GM18868 (cell line): ENCODE measurements around the gene CNTN4.
A peak's percentile ranks its signal among the peaks of the same experiment; 100 is the strongest.

ENCODE experiments used
- ATAC-seq: cut with Tn5 transposase; IDR thresholded peaks from one replicate; pipeline ENCODE4 v1.9.1; 2021; ENCODE audit warnings: mild to moderate bottlenecking, moderate library complexity; ENCODE audit not compliant: unreplicated experiment

CNTN4 gene

GRCh38 chr3:2250783-2251182 lies 152.1 kb downstream of the CNTN4 start:
- no peak for ATAC-seq

DNA sequence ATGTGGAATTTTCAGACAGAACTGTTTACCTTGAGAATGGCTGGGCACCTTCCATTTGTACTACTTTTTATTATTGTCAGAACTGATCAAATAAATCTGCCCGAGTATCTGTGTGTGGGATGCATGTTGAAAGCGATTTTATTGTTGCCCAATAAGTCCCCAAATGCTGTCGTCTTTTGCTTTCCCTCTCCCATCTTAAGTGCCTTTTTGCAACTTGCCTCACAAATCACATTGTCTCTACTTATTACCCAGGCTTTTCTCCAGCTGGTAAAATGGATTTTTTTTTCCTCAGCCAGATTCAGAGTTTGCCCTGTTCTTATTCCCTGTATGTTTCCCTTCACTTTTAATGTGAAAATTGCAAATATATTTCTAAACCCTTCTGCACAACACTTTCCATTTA lies 163.1 kb downstream of the CNTN4 start:
- ATAC-seq: no peak

DNA sequence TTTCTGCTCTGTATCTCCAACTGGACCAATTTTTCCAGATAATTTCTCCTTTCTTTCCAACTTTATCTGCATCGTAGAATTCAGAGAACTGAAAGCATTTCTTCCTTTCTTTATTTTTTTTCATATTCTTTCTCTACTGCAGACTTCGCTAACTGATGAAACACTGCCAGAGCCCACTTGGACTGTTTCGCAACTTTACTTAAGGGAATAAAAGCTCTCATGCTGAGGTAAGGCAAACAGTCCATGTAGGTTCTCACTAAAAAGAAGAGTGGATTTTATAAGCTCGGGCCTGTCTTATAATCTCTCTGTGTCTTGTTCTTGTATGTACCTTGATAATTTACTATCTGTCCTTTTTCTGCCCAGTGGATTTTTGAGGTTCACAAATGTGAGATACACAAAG lies 163.5 kb downstream of the CNTN4 start:
- ATAC-seq: no peak

- ATAC-seq: no peak
Measured at GRCh38 chr3:2266606-2267005, 167.9 kb downstream of the CNTN4 start.

DNA sequence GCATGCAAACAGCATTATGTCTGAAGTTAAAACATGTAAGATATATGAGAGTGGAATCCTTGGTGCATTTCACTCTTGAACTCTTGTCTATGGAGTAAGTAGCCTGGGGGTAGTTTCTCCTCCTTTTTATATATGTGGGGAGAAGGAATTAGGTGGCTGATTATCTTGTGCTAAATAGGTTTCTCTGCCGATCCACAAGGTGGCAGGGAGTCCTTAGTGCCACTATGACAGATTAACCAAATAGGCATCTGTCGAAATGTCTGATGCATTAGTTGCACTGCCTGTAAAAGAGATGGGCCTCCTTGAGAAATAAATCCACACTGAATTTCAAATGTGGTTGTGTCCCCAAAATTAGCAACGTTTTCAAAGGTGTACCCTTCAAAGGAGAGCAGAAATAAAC lies 170.1 kb downstream of the CNTN4 start:
- no peak for ATAC-seq

DNA sequence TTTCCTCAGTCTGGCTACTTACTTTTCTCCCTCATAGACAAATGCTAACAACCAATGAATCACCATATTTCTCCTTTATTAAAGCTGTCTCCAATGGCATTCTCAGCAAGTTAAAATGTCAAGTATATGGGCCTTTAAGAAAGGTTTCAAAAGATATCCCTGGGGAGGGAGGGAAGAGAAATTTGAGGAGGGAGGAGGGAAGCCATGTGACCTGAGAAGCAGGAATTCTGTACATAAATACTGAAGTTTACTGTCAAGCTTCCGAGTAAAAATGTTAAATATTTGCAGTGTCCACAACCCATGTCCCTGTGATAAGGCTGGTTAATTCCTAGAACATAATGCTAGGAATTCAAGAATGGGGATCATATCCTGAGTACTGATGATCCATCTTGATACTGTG lies 175.9 kb downstream of the CNTN4 start:
- no peak for ATAC-seq

DNA sequence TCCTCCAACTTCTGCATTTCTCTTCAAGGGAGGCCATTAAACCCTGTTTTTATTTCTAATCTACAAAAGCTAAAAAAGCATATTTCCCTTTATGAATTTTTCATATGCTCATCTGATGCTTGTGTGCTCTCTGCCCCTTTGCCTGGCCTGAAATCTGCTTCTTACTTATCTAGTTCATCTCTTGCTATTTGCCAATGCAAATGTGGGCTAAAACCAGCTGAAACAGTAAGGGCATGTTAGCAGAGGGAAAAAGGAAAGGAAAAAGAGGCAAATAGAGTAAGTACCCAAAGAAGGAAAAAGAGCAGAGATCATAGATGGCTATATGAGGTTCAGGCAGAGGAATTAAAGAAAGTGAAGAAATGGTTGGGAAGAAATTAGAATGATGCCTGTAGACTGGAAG lies 185.2 kb downstream of the CNTN4 start:
- ATAC-seq: no peak

GRCh38 chr3:2300938-2301337 lies 202.3 kb downstream of the CNTN4 start:
- no peak for ATAC-seq

DNA sequence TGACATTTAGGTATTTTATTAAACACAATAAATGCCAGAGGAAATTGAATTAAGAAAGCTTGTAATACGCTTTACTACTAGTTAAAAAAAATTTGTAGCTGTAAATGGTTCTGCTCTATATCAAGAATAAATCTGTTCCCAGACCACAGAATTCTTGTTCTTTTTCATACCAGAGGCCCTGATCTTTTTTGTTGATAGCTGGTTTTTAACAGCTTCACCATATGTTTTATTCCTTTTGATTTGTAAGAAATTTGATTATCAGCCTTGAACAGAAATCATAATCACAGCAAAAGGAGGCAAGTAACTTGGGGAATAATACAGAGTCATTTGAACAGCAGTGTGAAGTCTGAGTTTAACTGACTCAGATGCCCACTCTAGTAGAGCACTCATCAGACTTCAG lies 202.7 kb downstream of the CNTN4 start:
- no peak for ATAC-seq

GRCh38 chr3:2303566-2303965 lies 204.9 kb downstream of the CNTN4 start:
- no peak for ATAC-seq

- no peak for ATAC-seq
Measured at GRCh38 chr3:2311022-2311421, 212.4 kb downstream of the CNTN4 start.

- no peak for ATAC-seq
Measured at GRCh38 chr3:2317521-2317920, 218.9 kb downstream of the CNTN4 start.

DNA sequence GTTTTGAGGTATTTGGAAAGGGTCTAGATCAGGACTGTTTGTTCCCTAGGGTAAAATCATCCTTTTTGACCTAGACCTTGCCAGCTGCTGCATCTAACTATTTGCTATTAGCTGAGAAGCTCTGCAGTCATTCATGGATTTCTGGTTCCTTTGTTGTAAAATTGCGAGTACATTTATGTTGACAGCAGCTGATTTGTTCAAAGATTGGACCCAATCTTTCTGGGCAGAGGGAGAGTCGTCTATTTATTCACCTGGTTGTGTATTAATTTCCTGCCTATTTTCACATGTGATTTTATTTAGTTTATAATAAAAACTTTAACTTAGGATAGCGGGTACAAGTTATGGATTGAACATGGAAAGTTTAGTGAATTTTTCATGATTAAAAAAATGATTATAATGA lies 236.3 kb downstream of the CNTN4 start:
- no peak for ATAC-seq

DNA sequence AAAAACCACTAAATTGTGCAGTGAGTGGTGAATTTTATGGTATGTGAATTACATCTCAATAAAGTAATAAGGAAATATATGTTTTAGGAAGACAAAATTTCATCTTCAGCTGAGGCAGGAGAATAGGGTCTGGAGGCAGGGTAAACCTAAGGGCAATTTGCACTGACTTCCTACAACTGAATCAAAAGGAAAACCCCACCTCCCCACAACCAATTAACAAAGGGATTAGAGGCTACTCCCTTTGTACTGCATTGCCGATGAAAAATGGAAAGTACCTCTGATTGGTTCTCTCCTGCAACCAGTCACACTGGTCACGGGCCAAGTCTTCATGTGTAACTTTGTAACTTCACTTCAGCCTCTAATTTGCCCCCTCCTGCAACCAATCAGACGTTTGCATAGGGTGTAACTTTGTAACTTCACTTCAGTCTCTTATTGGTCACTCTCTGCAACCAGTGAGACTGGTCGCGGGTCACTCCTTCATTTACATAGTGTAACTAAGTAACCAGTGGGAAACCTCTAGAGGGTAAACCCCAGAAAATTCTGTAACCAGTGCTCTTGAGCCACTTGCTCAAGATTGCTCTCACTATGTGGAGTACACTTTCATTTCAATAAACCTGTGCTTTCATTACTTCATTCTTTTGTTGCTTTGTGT lies 244.5 kb downstream of the CNTN4 start:
- peak; percentile 60 for ATAC-seq

- no peak for ATAC-seq
Measured at GRCh38 chr3:2352134-2352762, 253.6 kb downstream of the CNTN4 start.

GRCh38 chr3:2354702-2355101 lies 256.0 kb downstream of the CNTN4 start:
- ATAC-seq: no peak

- ATAC-seq: no peak
Measured at GRCh38 chr3:2356298-2356950, 257.8 kb downstream of the CNTN4 start.

DNA sequence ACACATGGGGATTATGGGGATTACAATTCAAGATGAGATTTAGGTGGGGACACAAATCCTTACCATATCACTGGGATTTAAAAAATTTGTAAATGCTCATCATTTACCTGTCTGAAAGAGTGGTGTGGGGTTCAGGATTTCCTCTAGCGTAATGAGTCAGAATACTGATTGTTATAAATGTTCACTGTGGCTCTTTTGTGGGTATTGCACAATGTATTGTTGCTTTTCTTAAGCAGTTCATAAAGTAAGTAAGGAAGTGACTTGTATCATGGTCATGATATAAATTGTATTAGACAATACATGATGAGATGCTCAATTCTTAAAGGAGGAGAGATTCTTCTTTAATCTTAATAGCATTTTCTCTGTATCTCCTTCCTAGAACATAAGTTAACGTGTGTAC lies 262.1 kb downstream of the CNTN4 start:
- ATAC-seq: no peak

- no peak for ATAC-seq
Measured at GRCh38 chr3:2362122-2362521, 263.5 kb downstream of the CNTN4 start.

DNA sequence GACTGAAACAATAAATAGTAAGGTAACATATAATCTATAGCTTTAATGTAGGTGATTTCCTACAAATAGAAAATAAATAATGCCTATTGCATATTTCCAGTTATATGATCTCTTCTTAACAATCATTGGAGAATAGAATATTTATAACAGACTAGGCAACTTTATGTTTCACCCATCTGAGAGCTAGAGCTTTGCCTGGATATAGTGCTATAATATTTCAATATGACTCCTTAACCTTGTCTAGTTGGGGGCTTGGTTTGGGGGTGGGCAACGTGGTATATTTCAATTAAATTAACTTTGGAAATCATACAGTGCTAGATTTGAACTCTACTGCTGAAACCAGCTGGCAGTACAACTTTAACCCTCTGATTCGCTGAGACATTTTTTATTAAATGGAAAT lies 265.2 kb downstream of the CNTN4 start:
- no peak for ATAC-seq

GRCh38 chr3:2370317-2370716 lies 271.7 kb downstream of the CNTN4 start:
- no peak for ATAC-seq

DNA sequence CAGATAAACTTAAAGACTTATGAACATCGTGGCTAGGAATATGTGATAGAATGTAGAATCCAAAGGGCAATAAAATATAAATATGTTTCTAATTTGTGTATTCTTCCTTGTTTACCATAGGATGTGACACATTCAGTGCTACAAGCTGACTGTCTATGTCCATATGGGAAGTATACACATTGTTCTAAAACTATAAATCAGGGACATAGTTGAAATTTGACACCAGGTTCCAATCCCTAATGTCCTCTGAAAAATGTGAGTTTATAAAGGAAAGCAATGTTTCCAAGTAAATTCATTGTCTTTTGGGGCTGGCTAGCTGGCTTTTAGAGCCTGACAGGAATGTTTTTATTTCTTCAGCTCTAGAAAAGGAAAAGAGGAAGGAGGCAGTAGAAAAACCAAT lies 273.6 kb downstream of the CNTN4 start:
- ATAC-seq: no peak
